ENCODE measurements around the gene MAPK8. TPM values are rescaled to one million over a fixed set of nuclear protein-coding genes. Genes with fewer than 3 reads are reported as not detected.

The MAPK8 gene
- polyA plus RNA-seq, 1 of the 3 experiments (the other 2 are of a cell fraction): 26.4 TPM

DNA sequence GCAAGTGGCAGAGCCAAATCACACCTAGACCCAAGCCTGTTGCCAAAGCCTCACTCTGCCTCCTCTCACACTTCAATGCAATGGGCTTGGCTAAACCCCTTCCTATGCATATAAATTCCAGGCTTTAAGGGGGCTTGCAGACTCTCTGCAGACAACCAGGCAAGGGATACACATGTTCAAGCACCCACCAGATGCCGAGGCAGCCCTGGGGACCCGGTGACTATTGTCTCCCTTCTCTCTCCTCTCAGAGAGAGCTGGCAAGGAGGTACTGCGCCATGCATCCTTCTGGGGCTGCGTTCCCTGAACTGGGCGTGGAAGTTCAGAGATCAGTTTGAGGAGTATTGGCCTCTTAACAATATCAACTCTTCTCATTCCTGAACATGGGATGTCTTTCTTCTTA, 167.2 kb downstream of the MAPK8 start:
- H3K4me2 ChIP-seq: no peak overlapping the region
- H3K36me3 ChIP-seq (replicated peaks in 1 of 2; ENCODE audit: control insufficient read depth in 1 of 2, insufficient read depth in 2 of 2, low read length in 1 of 2): peaks cover 0 to 5% of the 10 kb centered on the region in 2 experiments
- H3K9ac ChIP-seq: no peak overlapping the region
- H3K79me2 ChIP-seq (ENCODE audit: insufficient read depth): peaks cover 59% of the 10 kb centered on the region; the same call in 1 of the 2 replicates
- DNase-seq: no peak
- no peak overlapping the region for H3K27ac ChIP-seq (ENCODE audit: low read depth in 2 of 2, low read length in 1 of 2)
- 96% methylated on average over 4 of the region's 5 CpGs for WGBS (ENCODE audit: low lambda C conversion rate)
- H3K27me3 ChIP-seq (ENCODE audit: insufficient read depth): no peaks in the 10 kb centered on the region
- TF ChIP-seq EP300 (IDR thresholded peaks at IDR 0.05; ENCODE audit: borderline replicate concordance in 1 of 2, low read depth in 1 of 2, low read length in 1 of 2): no peak
- TF ChIP-seq, protein P1, sequence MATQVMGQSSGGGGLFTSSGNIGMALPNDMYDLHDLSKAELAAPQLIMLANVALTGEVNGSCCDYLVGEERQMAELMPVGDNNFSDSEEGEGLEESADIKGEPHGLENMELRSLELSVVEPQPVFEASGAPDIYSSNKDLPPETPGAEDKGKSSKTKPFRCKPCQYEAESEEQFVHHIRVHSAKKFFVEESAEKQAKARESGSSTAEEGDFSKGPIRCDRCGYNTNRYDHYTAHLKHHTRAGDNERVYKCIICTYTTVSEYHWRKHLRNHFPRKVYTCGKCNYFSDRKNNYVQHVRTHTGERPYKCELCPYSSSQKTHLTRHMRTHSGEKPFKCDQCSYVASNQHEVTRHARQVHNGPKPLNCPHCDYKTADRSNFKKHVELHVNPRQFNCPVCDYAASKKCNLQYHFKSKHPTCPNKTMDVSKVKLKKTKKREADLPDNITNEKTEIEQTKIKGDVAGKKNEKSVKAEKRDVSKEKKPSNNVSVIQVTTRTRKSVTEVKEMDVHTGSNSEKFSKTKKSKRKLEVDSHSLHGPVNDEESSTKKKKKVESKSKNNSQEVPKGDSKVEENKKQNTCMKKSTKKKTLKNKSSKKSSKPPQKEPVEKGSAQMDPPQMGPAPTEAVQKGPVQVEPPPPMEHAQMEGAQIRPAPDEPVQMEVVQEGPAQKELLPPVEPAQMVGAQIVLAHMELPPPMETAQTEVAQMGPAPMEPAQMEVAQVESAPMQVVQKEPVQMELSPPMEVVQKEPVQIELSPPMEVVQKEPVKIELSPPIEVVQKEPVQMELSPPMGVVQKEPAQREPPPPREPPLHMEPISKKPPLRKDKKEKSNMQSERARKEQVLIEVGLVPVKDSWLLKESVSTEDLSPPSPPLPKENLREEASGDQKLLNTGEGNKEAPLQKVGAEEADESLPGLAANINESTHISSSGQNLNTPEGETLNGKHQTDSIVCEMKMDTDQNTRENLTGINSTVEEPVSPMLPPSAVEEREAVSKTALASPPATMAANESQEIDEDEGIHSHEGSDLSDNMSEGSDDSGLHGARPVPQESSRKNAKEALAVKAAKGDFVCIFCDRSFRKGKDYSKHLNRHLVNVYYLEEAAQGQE (IDR thresholded peaks at IDR 0.05; ENCODE audit: low read depth, low read length): no peak
- TF ChIP-seq PBX3 (IDR thresholded peaks at IDR 0.05): no peak
- no peak for TF ChIP-seq RFX5 (IDR thresholded peaks at IDR 0.05; ENCODE audit: low read length)
- TF ChIP-seq, protein P2, sequence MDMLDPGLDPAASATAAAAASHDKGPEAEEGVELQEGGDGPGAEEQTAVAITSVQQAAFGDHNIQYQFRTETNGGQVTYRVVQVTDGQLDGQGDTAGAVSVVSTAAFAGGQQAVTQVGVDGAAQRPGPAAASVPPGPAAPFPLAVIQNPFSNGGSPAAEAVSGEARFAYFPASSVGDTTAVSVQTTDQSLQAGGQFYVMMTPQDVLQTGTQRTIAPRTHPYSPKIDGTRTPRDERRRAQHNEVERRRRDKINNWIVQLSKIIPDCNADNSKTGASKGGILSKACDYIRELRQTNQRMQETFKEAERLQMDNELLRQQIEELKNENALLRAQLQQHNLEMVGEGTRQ (IDR thresholded peaks at IDR 0.05; ENCODE audit: borderline replicate concordance, low read depth, low read length): no peak
- TF ChIP-seq POLR2AphosphoS5 (IDR thresholded peaks at IDR 0.05; ENCODE audit: low read depth, low read length): no peak
- no peak for TF ChIP-seq RCOR1 (IDR thresholded peaks at IDR 0.05; ENCODE audit: low read length)
- CTCF ChIA-PET: no interaction called here
- H4K20me1 ChIP-seq (ENCODE audit: insufficient read depth): peaks cover 26% of the 10 kb centered on the region
- no peaks in the 10 kb centered on the region for H3K9me2 ChIP-seq
- peaks cover 0 to 52% of the 10 kb centered on the region in 2 experiments; a peak in 1 of 4 replicates for H3K4me1 ChIP-seq (ENCODE audit: control insufficient read depth in 1 of 2, insufficient read depth in 2 of 2, low read depth in 1 of 2, low read length in 1 of 2)
- H3K9me3 ChIP-seq: no peaks in the 10 kb centered on the region
- POLR2A ChIA-PET: no interaction called here
- no peak overlapping the region for H3K4me3 ChIP-seq (ENCODE audit: low read depth in 2 of 2, low read length in 1 of 2)
- H2AFZ ChIP-seq (ENCODE audit: low read depth): no peak overlapping the region
- peaks cover 3% of the 10 kb centered on the region for H3F3A ChIP-seq (replicated peaks; ENCODE audit: insufficient read depth)

DNA sequence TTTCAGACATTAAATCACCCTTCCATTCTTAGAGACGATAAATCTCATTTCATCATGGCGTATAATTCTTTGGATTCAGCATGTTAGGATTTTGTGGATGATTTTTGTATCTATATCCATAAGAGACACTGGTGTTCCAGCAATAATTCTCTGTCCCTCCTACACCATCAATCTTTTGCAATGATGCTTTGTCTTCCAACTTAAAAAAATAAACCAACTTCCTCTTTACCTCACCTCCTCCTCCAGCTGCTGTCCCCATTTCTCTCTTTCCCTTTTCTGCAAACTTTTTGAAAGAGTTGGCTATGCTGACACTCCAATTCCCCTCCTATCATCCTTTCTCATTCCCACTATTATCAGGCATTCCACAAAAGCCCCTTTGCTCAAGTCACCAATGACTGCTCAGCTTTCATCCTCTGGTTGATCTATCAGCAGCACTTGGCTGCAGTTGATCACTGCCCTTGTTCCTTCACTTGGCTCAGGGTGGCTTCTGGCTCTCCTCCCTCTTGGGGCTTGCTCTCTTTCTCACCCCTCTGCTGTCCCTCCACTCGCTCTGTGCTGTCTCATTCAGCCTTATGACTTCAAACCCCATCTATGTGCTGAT, 168.4 kb downstream of the MAPK8 start:
- no peak overlapping the region for H3K9ac ChIP-seq
- H4K20me1 ChIP-seq (ENCODE audit: insufficient read depth): peaks cover 21% of the 10 kb centered on the region
- peaks cover 3% of the 10 kb centered on the region for H3F3A ChIP-seq (replicated peaks; ENCODE audit: insufficient read depth)
- H3K27ac ChIP-seq (ENCODE audit: low read depth in 2 of 2, low read length in 1 of 2): peak overlapping the region in 1 of 2 experiments; percentile 94; a peak in 1 of 4 replicates
- H3K4me2 ChIP-seq: no peak overlapping the region
- H3K79me2 ChIP-seq (ENCODE audit: insufficient read depth): peaks cover 70% of the 10 kb centered on the region; the same call in 1 of the 2 replicates
- CTCF ChIA-PET: interaction anchor here (0.6 to 1.2 kb wide), 4 partner anchors 47 to 1986 kb away, joined by 3 to 4 read pairs (median 3); no protein-coding TSS in a partner anchor
- peaks cover 0 to 45% of the 10 kb centered on the region in 2 experiments; a peak in 1 of 4 replicates for H3K4me1 ChIP-seq (ENCODE audit: control insufficient read depth in 1 of 2, insufficient read depth in 2 of 2, low read depth in 1 of 2, low read length in 1 of 2)
- no peak overlapping the region for H3K4me3 ChIP-seq (ENCODE audit: low read depth in 2 of 2, low read length in 1 of 2)
- H3K9me2 ChIP-seq: no peaks in the 10 kb centered on the region
- H3K36me3 ChIP-seq (replicated peaks in 1 of 2; ENCODE audit: control insufficient read depth in 1 of 2, insufficient read depth in 2 of 2, low read length in 1 of 2): peaks cover 0 to 5% of the 10 kb centered on the region in 2 experiments
- POLR2A ChIA-PET: no interaction called here
- 98% methylated on average over 3 of the region's 3 CpGs for WGBS (ENCODE audit: low lambda C conversion rate)
- H3K27me3 ChIP-seq (ENCODE audit: insufficient read depth): no peaks in the 10 kb centered on the region
- H3K9me3 ChIP-seq: no peaks in the 10 kb centered on the region
- TF ChIP-seq, protein P2 (IDR thresholded peaks at IDR 0.05; ENCODE audit: borderline replicate concordance, low read depth, low read length): no peak
- TF ChIP-seq, protein P1 (IDR thresholded peaks at IDR 0.05; ENCODE audit: low read depth, low read length): no peak
- TF ChIP-seq EZH2phosphoT487 (IDR thresholded peaks at IDR 0.05; ENCODE audit: borderline replicate concordance, low read depth) (no peak), TCF12 (IDR thresholded peaks at IDR 0.05) (no peak), POLR2AphosphoS5 (IDR thresholded peaks at IDR 0.05; ENCODE audit: low read depth, low read length) (no peak)
- DNase-seq: no peak
- no peak overlapping the region for H2AFZ ChIP-seq (ENCODE audit: low read depth)
